ENCODE measurements around the gene LRMDA.

DNA sequence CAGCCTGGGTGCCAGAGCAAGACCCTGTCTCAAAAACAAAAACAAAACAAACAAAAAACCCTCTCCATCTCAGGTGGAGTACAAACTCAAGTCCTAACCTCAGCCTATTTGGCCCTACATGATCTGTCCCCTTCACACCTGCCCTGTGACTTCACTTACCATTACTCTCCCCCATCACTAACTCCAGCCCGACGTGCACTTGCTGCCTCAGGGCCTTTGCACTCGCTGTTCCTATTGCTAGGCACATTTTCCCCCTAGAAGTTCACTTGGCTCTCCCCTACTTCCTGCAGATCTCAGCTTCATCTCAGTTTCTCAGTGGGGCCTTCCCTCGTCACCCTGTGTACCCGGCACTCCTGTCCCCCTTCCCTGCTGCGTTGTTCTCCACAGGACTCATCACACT lies 8.5 kb upstream of the LRMDA start:
- TF ChIP-seq POLR2A (IDR thresholded peaks at IDR 0.05; ENCODE audit: low read depth, low read length) (no peak), RCOR1 (IDR thresholded peaks at IDR 0.05; ENCODE audit: insufficient replicate concordance, low read length) (no peak), CEBPB (IDR thresholded peaks at IDR 0.05; ENCODE audit: low read depth, low read length) (no peak), SMC3 (IDR thresholded peaks at IDR 0.05; ENCODE audit: low read depth, low read length) (no peak), MAFK (IDR thresholded peaks at IDR 0.05; ENCODE audit: low read depth, low read length) (no peak)
- TF ChIP-seq, protein P1, sequence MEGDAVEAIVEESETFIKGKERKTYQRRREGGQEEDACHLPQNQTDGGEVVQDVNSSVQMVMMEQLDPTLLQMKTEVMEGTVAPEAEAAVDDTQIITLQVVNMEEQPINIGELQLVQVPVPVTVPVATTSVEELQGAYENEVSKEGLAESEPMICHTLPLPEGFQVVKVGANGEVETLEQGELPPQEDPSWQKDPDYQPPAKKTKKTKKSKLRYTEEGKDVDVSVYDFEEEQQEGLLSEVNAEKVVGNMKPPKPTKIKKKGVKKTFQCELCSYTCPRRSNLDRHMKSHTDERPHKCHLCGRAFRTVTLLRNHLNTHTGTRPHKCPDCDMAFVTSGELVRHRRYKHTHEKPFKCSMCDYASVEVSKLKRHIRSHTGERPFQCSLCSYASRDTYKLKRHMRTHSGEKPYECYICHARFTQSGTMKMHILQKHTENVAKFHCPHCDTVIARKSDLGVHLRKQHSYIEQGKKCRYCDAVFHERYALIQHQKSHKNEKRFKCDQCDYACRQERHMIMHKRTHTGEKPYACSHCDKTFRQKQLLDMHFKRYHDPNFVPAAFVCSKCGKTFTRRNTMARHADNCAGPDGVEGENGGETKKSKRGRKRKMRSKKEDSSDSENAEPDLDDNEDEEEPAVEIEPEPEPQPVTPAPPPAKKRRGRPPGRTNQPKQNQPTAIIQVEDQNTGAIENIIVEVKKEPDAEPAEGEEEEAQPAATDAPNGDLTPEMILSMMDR (conservative IDR thresholded peaks at IDR 0.05; ENCODE audit: low read depth, low read length) = no peak
- TF ChIP-seq, protein P2, sequence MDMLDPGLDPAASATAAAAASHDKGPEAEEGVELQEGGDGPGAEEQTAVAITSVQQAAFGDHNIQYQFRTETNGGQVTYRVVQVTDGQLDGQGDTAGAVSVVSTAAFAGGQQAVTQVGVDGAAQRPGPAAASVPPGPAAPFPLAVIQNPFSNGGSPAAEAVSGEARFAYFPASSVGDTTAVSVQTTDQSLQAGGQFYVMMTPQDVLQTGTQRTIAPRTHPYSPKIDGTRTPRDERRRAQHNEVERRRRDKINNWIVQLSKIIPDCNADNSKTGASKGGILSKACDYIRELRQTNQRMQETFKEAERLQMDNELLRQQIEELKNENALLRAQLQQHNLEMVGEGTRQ (IDR thresholded peaks at IDR 0.05; ENCODE audit: low read depth, low read length) = no peak

Data from IMR-90 (cell line).